ENCODE results near the gene SATB1.

SATB1 gene

DNA sequence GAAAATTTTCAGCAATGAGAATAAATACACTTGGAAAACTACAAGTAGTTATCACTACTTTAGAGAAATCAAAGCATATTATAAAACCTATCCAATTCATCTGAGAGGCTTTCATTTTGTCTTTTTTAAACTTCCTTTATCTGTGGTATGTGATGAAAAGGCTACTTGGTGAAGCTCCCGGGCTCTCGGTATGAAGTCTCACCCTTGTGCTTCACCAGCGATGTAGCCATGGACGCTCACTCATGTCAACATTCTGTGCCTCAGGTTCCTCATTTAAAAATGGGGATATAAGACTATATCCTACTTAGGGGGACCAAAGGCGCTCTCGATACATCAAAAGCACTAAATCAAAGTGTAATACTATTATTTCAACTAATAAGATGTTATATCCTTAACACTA is 14.9 kb downstream of the SATB1 start:
- DNase-seq (ENCODE audit: low read depth in 1 of 2, low spot score in 1 of 2): no peak
- in situ Hi-C loops (cut with HindIII; ENCODE audit: low pct_unique_long_range_greater_than_20kb, low sequenced_read_pairs): no loop called here

DNA sequence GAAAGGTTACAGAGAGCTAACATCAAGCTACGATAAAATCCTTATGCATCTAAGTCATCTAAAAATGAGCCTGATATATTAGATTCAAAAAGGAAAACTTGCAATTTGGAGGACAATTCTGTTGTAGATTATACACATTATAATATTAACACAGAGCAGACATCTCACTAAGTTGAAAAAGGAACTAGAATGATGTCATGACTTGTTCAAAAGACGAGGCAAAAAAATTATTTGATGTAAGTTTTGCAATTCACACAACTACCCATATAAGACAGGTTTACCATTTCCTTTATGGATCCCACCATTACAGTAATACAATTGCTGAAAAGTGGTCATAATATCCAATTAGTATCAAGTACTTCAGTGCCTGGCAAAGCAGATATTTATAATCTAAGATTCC is 15.9 kb downstream of the SATB1 start:
- TF ChIP-seq JUND (IDR thresholded peaks at IDR 0.05; ENCODE audit: low read depth): no peak
- in situ Hi-C loops (cut with HindIII; ENCODE audit: low pct_unique_long_range_greater_than_20kb, low sequenced_read_pairs): no loop called here

More for the DNA sequence above, 14.9 kb downstream of the SATB1 start:
- no peak for TF ChIP-seq JUND (IDR thresholded peaks at IDR 0.05; ENCODE audit: low read depth)

DNA sequence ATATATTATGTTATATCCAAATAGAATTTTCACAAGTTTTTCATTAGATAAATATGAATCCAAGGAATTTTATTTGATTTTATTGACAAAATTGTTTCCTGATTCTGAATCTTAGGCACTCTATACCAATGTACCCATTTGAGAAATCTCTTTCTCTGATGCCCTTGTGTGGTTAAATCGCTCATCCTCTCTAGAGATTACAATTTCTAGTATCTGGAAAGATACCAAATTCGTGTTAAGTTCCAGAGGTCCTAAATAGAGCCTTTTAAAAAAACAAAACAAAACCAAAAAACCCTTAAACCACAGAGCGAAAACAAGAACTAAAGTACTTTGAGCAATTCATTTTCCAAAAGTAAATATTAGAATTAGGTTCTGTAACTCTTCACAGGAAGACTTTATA is 20.0 kb downstream of the SATB1 start:
- TF ChIP-seq JUND (IDR thresholded peaks at IDR 0.05; ENCODE audit: low read depth): no peak
- in situ Hi-C loops (cut with HindIII; ENCODE audit: low pct_unique_long_range_greater_than_20kb, low sequenced_read_pairs): no loop called here
- no peak for DNase-seq (ENCODE audit: low read depth in 1 of 2, low spot score in 1 of 2)

More for the DNA sequence above, 15.9 kb downstream of the SATB1 start:
- DNase-seq (ENCODE audit: low read depth in 1 of 2, low spot score in 1 of 2): no peak

DNA sequence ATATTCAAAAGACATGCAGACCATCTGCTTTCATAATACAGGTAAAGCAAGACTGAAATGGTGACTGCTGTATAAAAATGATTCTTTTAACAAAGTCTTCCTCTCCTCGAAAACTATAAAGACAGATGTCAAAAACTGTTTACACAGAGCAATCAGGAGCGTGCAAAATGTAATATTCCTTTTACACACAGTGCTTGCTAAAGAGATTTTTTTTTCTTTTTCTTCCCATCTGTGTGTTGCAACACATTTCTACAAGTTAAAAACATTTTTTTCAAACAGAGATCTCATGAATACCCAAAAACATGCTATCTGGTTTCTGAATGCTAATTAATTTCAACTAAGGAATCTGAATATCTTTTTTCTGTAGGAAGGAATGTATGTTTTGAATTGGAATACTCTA is 22.1 kb downstream of the SATB1 start:
- in situ Hi-C loops (cut with HindIII; ENCODE audit: low pct_unique_long_range_greater_than_20kb, low sequenced_read_pairs): no loop called here
- no peak for DNase-seq (ENCODE audit: low read depth in 1 of 2, low spot score in 1 of 2)
- no peak for TF ChIP-seq JUND (IDR thresholded peaks at IDR 0.05; ENCODE audit: low read depth)

DNA sequence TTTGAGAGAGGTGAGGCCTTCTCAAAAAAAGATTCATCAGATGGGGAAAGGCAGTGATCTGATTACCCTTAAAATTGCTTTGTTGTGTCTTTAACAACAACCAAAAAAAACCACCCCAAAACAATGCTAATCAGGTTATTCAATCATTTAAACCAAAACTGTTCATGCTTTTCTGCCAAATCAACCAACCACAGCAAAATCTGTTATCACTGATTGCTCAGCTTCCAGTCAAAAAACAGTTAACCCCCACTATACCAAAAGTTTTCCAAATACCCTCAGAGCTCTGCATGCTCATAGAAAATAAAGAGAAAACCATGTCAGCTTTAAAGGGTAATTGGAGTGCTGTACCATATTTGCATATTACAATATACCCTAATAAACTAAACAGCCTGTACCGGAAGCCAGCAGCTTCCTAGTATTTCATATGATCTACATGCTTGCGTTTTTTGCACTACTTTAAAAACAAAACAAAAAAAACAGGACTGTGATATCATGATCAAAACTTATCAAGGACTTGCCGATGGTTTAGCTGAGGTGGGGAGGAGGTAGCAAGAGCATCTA is 22.8 kb downstream of the SATB1 start:
- DNase-seq (ENCODE audit: low read depth in 1 of 2, low spot score in 1 of 2): no peak
- no peak for TF ChIP-seq JUND (IDR thresholded peaks at IDR 0.05; ENCODE audit: low read depth)
- in situ Hi-C loops (cut with HindIII; ENCODE audit: low pct_unique_long_range_greater_than_20kb, low sequenced_read_pairs): no loop called here

DNA sequence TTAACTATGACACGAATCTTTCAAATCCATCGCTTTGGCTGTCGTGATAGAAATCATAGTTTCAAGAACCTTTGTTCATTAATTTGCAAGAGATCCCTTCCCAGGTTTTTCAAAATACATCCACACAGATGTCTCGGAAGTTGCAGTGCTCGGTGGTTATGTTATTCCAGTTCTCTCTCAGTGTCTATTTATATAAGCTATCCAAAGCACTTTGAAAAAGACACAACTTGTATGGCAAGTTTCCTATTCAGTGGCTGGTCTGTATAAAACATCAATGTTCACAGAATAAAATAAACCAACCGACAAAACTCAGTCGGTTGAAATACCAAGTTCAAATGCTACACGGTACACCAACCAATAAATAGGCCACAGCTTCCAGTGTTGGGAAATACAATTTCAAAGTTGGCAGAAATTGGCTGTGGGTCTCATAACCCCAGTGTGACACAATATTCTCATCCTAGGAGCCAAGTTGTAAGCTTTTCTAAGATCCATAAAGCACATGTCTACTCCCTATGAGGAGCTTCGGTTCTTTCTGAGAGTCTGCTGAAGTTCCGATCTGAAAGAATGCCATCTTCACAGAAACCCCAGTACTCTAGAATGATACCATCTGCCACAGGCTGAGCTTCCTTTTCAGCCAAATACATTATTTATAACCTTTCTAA is 23.7 kb downstream of the SATB1 start:
- no peak for DNase-seq (ENCODE audit: low read depth in 1 of 2, low spot score in 1 of 2)
- in situ Hi-C loops (cut with HindIII; ENCODE audit: low pct_unique_long_range_greater_than_20kb, low sequenced_read_pairs): no loop called here
- no peak for TF ChIP-seq JUND (IDR thresholded peaks at IDR 0.05; ENCODE audit: low read depth)

DNA sequence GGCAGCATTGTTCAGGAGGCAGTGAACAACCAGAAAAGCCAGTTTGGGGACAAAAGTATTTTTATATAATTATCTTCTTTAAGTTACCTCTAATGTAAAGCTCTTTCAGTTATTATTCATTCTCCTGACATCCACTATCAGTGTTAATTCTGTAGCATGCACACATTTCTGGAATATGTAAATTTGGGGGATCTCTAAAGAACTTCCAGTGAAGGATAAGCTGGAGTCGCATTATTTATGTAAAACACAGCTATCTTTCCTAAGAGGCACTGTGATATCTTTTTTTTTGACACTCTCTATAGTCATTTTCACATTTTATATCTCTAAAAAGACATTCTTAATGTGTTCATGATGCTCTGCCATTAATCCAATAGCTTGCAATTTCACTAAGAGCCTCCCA is 26.7 kb downstream of the SATB1 start:
- DNase-seq (ENCODE audit: low read depth in 1 of 2, low spot score in 1 of 2): no peak
- in situ Hi-C loops (cut with HindIII; ENCODE audit: low pct_unique_long_range_greater_than_20kb, low sequenced_read_pairs): no loop called here
- TF ChIP-seq JUND (IDR thresholded peaks at IDR 0.05; ENCODE audit: low read depth): no peak

DNA sequence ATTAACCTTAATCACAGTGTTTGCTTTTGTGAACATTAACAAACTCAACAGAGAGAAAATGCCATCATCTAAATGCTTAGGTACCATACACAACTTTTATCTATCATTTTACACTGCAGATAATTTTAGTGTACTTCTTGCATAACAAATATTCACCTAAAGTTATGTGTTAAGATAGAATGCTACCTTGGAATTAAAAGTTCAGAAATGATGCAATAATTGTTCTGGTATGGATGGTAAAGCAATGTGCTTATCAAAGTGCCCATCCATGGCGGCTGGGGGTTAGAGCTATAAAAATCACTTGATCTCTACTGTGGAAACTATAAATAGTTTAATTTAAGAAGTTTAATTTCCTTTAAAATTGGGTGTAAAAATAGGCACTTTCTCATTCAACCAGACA is 28.7 kb downstream of the SATB1 start:
- TF ChIP-seq JUND (IDR thresholded peaks at IDR 0.05; ENCODE audit: low read depth): no peak
- in situ Hi-C loops (cut with HindIII; ENCODE audit: low pct_unique_long_range_greater_than_20kb, low sequenced_read_pairs): no loop called here
- DNase-seq (ENCODE audit: low read depth in 1 of 2, low spot score in 1 of 2): no peak

DNA sequence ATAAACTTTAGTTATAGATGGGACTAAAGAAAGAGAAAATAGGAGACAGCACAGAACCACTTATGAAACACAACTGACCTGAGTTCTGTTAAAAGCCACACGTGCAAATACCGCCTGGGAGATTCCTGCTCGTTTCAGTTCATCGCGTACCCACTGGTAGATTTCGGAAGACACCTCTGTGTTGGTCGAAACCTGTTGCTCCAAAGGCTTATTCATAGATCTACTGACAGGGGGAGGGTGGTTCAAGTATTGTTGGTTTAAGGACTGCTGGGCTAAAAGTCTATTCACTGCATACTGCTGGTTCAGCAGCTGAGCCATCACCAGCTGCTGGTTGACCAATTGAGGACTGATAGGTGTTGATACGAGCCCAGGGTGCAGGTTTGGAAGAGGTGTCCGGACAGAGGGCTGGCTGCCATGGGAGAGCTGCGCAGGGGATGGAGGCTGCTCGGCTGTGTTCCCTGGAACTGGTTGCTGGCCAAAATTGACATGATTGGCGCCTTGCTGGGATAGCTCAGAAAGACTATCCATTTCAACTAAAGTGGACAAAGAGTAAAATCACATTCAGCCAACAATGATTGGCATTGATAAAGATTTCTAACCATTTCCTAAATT is 30.6 kb downstream of the SATB1 start:
- in situ Hi-C loops (cut with HindIII; ENCODE audit: low pct_unique_long_range_greater_than_20kb, low sequenced_read_pairs): no loop called here
- TF ChIP-seq JUND (IDR thresholded peaks at IDR 0.05; ENCODE audit: low read depth): no peak
- no peak for DNase-seq (ENCODE audit: low read depth in 1 of 2, low spot score in 1 of 2)

DNA sequence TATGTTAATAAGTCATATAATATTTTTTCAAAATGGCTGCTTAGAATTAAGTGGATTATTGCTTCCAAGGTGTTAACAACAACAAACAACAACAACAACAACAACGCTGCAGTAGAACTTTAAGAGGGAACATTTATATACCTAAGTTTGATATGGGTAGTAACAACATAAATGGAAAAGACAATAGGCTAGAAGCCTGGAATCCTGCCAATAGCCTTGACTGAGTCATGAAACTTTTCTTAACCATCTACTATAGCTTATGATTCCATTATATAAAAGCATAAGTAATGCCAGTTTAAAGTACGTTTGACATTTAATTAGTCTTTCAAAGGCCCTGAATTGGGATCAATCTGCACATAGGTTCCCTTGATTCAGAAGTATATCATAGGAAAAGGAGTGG is 31.2 kb downstream of the SATB1 start:
- in situ Hi-C loops (cut with HindIII; ENCODE audit: low pct_unique_long_range_greater_than_20kb, low sequenced_read_pairs): no loop called here
- TF ChIP-seq JUND (IDR thresholded peaks at IDR 0.05; ENCODE audit: low read depth): no peak
- no peak for DNase-seq (ENCODE audit: low read depth in 1 of 2, low spot score in 1 of 2)

DNA sequence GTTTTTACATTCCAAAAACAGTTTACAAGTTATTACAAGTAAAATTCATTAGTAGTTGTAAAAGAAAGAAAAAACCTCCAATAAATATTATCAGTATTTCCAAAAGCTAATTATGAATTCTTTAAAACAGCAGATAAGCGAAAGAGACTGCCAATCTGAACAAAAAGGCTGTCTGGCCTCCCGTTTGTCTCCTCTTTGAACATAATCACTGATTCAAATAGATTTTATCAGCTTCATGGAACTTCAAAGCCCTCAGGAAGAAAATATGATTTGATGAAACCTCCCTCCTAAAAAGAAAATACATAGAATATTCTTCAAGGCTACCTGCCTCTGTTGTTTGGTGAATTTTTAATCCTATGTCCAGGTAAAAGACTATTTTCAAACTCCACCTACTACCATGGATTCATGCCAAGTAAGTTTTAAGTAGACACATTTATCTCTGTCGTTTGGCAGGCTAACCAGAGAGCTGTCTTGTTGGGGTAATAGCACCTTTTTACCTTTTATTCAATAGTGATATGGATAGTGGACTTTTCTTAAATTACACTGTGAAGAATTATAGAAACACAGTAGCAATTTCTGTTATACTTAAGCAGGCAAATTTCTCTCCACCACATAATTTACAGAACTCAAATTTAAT is 35.0 kb downstream of the SATB1 start:
- TF ChIP-seq JUND (IDR thresholded peaks at IDR 0.05; ENCODE audit: low read depth): no peak
- in situ Hi-C loops (cut with HindIII; ENCODE audit: low pct_unique_long_range_greater_than_20kb, low sequenced_read_pairs): no loop called here

DNA sequence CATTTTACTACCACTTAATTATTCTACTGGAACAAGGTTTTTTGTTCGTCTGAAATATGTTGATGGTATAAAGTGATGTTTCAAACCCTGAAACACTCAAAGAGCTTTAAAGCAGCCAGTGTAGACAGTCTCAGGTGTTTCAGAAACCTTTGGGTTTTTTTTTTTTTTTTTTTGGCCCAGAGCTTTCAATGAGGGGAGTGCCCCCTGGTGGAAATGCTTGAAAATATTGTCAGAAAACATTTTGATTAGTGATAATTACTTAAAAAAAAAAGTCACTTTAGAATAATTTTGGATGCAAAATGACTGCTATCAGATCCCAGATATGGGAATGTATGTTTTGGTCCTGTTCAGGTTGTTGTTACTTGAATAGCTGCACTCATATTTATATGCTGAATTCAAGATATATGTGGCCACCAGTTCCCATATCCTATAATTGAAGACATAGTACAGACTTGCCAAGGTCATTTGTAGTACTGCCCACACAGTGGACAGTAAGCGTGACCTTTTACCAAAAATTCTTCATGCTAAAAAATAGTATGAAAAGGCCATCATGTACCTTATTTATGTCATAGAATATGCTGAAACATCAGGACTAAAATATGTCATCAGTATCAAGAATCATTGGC is 35.9 kb downstream of the SATB1 start:
- peak in 1 of 2 experiments; percentile 42 for DNase-seq (ENCODE audit: low read depth in 1 of 2, low spot score in 1 of 2)
- TF ChIP-seq JUND (IDR thresholded peaks at IDR 0.05; ENCODE audit: low read depth): no peak
- in situ Hi-C loops (cut with HindIII; ENCODE audit: low pct_unique_long_range_greater_than_20kb, low sequenced_read_pairs): no loop called here

More for the DNA sequence above, 35.0 kb downstream of the SATB1 start:
- no peak for DNase-seq (ENCODE audit: low read depth in 1 of 2, low spot score in 1 of 2)

All from T47D (cell line).